Esophagus squamous epithelium (tissue), 4 donors: Measurements from ENCODE around the gene TPGS2.

Experiments
- CTCF ChIP-seq, 6 experiments: fragments of 450-650 bp in 4 of 6; fragments of 200-600 bp in 2 of 6; sonication (generic) in 2 of 6; IDR thresholded peaks; one replicate each; pipeline ENCODE4 v1.5.1; 2016 to 2019; ENCODE audit warnings: antibody characterized with exemption in 6 of 6, mild to moderate bottlenecking in 4 of 6, moderate library complexity in 4 of 6
- POLR2A ChIP-seq, 4 donors: fragments of 450-650 bp; IDR thresholded peaks; one replicate each; pipeline ENCODE4 v1.6.1; 2017; ENCODE audit warnings: antibody characterized with exemption in 4 of 4, mild to moderate bottlenecking in 4 of 4, moderate library complexity in 3 of 4

- TF ChIP-seq CTCF (IDR thresholded peaks at IDR 0.05) = no peak
- no peak for TF ChIP-seq POLR2A (IDR thresholded peaks at IDR 0.05)
These were observed 7.1 kb upstream of the TPGS2 start for GRCh38 chr18:36835927-36836326.
